GM21786 (cell line): ENCODE measurements around the gene AGPAT4.
A peak's percentile ranks its signal among the peaks of the same experiment; 100 is the strongest.
"Not testable (repeated sequence)": the region's sequence is repeated elsewhere in the genome, so short reads cannot be mapped to it uniquely, and the experiment has no call there.

Source experiments
- ATAC-seq: cut with Tn5 transposase; IDR thresholded peaks from one replicate; pipeline ENCODE4 v1.9.1; 2021; ENCODE audit not compliant: unreplicated experiment

AGPAT4 gene, protein sequence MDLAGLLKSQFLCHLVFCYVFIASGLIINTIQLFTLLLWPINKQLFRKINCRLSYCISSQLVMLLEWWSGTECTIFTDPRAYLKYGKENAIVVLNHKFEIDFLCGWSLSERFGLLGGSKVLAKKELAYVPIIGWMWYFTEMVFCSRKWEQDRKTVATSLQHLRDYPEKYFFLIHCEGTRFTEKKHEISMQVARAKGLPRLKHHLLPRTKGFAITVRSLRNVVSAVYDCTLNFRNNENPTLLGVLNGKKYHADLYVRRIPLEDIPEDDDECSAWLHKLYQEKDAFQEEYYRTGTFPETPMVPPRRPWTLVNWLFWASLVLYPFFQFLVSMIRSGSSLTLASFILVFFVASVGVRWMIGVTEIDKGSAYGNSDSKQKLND

DNA sequence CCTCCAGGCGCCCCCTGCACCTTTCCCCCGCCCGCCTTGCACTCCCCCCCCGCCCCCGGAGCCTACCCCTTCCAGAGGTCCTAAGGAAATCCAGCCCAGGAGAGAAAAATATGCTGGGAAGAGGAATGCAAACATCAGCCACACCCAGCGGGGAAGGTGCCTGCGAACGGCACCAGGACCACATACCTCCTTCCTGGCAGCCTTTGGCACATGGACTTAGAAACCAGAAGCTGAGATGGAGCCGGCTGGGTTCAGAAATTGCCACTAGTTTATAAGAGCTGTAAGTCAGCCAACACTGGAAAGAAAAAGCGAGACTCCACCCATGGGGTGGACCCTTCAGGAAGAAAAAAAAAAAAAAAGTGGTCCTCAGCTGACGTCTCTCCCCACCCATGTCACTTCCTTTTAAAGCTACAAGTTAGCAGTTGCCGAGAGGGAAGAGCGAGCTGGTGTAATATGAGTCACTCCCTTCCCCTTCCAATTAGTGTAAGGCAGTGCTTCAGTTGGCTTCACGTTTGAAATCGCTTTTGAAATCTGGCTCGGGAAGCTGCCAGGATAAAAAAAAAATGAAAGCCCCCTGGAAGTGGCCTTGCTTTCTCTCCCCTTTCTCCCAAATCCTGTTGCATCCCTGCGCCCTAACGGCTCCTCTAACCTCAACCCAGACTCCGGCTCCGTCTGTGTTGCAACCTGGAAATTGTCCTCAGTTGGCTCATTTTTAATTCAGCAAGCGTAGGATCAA lies at the start of gene AGPAT4:
Gene AGPAT4 (minus strand): TSS at position 310 of the 736 bp plus-strand sequence. CDS start 41,848 bp downstream, outside the sequence.
- peak; percentile 100 for ATAC-seq

DNA sequence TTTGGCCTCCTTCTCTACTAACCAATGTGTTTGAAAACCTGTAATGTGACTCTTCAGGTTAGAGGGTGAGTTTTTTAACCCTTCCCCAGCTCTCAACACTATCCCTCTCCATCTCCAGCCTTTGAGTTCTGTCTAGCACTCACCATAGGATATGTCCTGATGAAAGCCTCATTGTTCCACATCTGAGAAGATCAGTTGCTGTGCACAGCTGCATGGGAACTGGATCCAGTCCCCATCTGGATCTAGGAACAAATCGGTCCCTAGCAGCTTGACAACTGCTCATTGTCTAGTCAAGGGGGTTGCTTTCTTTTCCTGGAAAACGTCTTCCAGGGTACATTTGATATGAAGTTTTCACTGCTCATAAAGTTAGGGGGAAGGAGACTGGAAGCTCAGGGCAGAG lies 45.4 kb upstream of the AGPAT4 start:
- ATAC-seq = no peak

DNA sequence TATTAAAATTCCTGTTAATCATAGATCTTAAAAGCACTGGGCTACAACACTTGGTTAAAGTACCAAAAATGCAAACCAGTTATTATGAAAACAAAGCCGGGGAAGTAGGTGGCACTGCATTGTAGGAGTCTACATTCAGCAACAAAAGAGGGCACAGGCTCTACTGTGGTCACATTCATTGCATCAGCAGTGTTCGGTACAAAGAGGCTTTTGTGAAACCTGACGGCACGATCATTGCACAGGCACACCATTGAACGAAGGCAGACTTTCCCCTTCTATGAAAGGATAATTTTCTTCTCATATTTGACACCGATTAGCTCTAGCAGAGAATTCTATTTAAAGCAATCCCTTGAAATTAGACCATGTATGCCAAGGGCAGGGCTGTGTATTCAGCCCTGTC lies 44.6 kb upstream of the AGPAT4 start:
- no peak for ATAC-seq

DNA sequence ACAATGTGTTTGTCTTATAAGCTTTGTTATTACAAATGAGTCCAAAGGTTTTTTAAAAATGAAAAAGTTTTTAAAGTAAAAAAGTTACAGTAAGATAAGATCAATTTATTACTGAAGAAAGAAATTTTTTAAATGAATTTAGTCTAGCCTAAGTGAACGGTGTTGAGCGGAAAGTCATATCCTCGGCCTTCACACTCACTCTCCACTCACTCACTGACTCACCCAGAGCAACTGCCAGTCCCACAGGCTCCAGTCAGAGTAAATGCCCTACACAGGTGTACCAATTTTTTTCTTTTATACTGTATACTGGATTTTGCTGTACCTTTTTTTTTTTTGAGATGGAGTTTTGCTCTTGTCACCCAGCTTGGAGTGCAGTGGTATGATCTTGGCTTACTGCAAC lies 42.7 kb upstream of the AGPAT4 start:
- ATAC-seq = no peak

DNA sequence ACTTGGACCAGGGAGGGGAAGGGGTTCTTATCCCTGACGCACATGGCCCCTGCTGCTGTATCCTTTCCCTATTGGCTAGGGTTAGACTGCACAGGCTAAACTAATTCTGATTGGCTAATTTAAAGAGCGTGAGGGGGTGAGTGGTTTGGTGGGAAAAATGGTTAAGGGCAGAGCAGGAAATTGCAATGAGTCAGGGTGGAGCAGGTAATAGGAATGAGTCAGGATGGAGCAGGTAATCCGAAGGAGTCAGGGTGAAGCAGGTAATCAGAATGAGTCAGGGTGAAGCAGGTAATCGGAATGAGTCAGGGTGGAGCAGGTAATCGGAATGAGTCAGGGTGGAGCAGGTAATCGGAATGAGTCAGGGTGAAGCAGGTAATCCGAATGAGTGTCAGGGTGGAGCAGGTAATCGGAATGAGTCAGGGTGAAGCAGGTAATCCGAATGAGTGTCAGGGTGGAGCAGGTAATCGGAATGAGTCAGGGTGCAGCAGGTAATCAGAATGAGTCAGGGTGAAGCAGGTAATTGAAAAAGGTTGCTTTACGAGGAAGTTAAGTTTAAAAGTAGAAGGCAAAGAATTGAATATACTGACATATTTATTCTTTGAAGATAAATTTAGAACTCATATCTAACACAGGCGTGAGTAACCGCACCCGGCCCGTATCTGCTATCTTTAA lies 41.5 kb upstream of the AGPAT4 start:
- not testable (repeated sequence) for ATAC-seq

DNA sequence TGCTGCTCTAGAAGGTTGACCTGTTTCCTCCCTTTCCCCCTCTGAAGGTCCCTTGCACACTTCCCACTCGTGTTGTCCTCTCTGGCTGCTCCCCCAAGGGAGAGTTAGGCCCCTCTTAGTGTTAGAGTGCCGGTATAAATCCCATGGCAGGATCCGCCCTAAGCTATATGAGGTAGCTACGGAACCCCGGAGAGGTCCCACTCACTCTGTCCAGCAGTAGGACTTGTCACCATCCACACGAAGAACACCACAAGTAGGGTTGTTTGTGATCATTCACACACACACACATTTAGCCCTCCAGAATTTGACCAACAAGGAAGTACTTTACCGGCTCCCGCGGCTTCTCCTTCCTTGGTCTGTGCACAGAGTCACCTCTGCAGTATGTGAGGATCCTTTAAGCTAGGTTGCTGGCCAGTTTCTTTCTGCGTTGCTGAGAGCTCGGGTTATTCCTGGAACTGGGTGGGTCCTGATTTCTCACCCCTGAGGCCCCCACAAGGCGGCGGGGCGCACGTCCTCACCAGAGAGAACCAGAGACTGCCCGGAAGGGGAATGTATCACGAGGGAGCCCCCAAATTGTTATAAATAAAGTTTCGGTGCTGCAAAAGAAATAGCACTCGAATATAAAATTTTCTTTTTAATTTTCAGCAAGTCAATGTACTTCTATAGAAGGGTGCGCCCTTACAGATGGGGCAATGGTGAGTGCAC lies 40.8 kb upstream of the AGPAT4 start:
- not testable (repeated sequence) for ATAC-seq

DNA sequence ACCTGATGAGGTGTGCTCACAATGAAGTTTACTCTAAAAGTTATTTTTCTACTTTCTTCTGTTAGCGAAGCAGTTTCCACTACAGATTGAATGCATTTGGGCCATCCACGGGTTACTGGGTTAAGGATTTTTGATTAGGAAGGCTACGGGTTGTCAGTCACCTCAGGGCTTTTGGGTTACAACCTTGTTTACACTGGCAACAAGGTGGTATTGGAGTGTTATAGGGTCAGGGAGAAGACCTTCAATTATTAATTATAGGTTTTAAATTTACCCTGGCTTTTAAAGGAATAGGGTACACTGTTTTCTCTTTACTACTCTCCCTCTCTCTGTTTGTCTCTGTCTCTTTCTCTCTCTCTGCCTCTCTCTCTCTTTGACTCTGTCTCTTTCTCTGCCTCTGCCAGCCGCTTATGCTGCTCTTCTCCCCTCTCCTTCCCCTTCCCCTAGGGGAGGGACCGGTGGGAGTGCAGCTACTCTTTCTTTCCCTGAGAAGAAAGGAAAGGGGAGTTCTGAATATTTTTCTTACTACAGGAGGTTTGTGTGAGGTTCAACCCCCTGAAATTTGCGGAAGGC lies 40.2 kb upstream of the AGPAT4 start:
- ATAC-seq = no peak

DNA sequence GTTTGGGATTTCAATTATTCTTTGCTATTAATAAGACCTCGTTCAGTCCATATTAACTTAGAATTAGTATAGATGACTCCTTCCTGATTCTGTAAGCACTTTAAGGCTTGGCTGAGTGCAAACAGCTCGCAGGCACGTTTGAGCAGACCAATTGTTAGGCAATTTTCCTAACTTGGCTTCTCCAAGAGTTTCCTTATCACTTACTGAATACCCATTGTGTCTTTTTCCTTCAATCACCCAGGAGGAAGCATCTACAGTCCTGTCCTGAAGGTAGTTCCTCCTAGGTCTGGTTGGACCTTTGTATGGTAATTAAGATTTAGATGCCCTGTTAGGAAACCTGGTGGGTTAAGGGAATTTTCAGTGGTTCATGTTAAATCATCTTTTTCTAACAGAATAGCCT lies 39.6 kb upstream of the AGPAT4 start:
- ATAC-seq = not testable (repeated sequence)

DNA sequence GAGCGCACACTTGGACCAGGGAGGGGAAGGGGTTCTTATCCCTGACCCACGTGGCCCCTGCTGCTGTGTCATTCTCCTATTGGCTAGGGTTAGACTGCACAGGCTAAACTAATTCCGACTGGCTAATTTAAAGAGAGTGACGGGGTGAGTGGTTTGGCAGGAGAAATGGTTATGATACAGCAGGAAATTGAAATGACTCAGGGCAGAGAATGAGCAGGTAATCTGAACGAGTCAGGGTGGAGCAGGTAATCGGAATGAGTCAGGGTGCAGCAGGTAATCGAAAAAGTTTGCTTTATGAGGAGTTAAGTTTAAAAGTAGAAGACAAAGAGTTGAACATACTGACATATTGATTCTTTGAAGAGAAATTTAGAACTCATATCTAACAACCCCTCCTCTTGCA lies 35.9 kb upstream of the AGPAT4 start:
- ATAC-seq = not testable (repeated sequence)

DNA sequence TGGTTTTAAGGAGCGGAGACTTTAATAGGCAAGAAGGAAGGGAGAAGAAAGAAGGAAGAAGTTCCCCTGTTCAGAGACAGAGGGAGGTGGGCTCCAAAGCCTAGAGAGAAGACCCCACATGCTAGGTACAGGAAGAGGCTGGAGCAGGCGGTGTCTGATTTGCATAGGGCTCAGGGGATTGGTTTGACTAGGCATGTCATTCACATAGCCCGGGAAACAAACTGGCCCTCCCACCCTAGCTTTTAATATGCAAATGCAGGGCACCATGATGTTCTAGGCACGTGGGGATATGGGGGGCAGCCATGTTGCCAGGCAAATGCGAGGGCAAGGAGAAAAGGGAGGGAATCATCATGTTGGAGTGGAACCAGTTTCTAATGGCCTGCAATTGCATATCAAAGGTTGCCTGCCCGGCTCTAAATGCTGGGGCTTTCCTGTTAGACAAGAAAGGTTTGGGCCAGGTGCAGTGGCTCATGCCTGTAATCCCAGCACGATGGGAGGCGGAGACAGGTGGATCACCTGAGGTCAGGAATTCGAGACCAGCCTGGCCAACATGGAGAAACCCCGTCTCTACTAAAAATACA lies 34.3 kb upstream of the AGPAT4 start:
- no peak for ATAC-seq

DNA sequence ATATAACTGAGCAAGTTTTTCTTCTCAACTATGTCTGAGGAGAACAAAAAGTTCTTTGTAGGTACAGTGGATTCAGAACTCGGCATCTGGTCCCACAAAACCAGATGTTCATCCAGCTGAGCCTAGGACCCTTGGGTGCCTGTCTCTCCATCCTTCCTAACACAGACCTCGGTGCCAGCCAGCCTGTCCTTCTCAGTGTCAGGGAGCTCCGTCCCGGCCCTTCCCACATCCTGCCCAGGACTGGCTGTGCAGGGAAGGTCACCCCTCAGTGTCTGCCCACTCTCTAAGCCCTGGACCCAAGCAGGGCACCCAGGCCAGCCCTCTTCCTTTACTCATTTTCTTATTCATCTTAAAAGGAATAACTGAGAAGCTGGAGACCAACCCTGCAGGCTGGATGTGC lies 32.0 kb upstream of the AGPAT4 start:
- no peak for ATAC-seq

DNA sequence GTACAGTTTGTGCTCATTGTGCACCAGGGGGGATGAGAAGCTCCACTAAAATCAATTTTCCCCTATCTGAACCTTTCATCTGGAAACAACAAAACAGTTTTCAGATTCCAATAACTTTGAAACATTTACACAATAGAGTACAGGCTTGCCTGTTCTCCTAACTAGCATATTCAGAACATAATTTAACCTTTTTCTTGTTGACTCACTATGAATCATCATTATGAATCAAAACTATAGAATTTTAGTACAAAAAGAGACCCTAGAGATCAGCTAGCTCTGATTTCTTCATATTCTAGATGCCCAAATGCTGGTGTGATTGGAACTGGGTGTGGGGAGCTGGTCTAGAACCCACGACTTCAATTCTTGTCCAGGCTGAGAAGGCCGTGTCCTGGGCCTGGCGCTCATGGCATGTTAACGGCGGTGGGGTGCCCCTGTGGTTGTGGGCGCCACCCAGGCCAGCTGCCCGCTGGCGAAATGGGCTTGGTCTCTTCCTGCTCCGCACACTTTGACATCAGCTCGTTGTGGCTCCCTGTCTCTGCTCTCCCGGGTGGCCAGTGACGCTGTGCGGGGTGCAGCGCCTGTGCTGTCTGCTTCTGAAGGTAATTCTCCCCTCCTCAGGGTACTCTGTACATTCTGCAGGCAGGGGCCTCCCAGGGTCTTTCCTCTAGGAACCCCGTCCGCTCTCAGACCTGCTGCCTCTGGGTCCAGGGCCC lies 29.9 kb upstream of the AGPAT4 start:
- ATAC-seq = no peak

DNA sequence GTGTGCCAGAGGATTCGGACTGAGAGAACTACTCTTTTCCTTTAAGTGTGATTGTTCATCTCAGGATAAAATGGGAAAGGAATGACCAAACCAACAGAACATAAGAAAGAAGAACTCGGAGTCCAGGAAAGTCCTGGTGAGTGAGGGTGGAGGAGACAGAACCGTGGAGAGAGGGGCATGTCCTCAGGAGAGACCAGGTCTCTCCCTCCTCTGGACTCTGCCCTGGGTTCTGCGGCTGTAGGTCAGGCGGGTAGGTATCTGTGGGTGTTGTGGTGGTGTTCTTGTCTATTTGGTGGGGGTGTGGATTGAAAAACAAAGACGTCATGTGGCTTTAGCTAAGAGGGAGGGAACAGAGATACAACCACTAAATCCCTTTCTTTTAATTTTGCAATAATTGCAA lies 29.1 kb upstream of the AGPAT4 start:
- ATAC-seq = no peak

DNA sequence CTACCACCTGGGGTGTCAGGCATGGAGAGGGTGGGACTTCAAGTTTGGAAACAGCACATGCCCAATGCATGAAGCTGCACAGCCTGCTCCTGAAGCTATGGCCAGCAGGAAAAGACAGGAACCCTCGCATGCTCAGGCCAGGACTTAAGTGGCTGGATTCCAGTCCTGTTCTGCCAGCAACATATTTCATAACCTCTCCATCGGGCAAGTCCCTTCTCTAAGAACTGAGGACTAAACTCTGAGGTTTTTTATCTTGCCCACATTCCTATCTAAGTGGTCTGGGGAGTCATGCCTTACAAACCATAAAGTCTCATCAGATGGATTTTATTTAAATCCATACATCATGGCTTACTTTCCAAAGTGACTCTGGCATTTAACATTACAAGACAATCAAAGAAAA lies 27.5 kb upstream of the AGPAT4 start:
- ATAC-seq = no peak

DNA sequence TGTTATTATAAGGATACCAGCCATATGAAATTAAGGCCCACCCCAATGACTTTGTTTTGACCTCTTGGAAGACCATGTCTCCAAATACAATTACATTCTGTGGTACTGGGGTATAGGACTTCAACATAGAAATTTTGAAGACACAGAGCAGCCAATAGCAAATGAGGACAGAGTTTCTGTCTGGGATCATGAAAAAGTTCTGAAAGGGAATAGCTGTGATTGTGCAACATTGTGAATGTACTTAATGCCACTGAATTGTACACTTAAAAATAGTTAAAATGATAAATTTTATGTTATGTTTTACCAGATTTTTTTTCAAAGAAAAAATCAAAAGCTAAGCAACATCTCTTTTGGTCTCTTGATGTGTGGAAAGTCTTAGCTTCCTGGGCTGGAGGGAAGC lies 27.0 kb upstream of the AGPAT4 start:
- no peak for ATAC-seq

DNA sequence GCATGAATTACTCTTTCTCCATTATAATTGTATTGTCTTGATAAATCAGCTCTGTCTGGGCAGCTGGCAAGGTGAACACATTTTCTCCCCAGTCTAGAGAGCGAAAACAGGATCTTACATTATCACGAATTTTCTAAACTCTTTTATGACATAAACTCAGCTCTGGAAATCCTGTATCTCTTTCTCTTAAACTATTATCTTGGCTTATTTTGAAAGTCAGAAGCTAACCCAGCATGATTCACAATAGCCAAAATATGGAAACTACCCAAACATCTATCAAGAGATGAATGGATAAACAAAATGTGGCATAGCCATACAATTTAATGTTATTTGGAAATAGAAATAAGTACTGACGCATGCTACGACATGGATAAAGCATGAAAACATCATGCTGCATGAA lies 25.9 kb upstream of the AGPAT4 start:
- ATAC-seq = no peak

DNA sequence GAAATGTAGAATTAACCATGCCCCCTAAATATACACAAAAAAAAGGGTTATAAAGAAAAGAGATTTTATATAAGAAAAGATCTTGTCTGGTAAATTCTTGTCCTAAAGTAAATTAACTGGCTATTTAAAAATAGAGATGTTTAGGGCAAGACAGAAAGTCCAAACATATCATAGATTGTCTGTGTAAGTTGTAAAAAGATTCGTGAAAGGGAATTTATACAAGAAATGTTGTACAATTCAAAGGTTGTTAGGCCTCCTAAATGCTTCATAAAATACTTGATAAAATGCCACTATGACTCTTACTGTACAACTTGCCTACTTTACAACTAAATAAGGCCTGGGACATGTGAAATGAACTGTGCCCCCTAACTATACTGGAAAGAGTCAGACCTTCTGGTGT lies 21.9 kb upstream of the AGPAT4 start:
- ATAC-seq = no peak

DNA sequence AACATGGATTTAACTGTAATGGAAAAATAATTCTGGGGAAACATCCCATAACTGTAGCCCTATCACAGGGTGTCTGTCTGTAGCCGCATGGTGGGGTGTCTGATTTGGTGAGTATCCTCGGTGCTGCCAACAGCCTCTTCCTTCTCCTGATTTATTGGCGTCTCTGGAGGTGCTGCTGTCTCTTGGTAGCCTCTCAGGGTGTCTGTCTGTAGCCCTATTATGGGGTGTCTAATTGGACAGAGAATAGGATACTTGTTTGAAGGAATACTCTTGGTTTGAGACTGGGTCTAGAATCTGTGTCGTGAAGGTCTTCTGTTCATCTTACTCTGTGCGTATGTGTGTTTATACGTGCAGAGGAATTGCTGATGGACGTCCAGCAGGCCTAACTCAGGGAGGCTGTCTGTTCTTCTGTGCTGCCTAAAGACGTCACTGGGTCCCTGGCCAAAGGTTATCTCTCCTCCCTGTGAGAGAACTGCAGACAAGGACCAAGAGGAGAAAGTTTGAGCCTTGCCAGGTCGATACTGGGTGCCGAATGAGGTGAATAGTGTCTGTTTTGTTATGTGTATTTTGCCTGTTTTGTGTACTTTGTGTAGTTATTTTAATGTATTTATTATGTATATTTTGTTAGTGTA lies 18.9 kb upstream of the AGPAT4 start:
- no peak for ATAC-seq

DNA sequence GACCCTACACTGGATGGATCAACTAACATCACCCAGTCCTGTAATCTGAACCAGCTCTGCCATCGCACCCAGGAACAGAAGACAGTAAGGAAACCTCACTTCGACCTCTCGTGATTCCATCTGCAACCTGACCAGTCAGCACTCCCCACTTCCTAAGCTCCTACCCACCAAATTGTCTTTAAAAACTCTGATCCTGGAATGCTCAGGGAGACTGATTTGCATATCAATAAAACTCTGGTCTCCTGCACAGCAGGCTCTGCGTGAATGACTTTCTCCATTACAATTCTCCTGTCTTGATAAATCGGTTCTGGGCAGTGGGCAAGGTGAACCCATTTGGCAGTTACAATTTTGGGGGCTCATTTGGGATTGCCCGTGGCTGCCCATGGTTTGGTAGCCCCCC lies 18.3 kb upstream of the AGPAT4 start:
- ATAC-seq = no peak
